T1000 (cell line): Measurements from ENCODE around the gene OR2T11.
"Not testable (repeated sequence)": the region's sequence is repeated elsewhere in the genome, so short reads cannot be mapped to it uniquely, and the experiment has no call there.

Source experiments
- DNase-seq: peaks from one replicate; lab custom pipeline; 2025; ENCODE audit warnings: mixed read lengths; lab: John Stamatoyannopoulos, UW

The OR2T11 gene, protein sequence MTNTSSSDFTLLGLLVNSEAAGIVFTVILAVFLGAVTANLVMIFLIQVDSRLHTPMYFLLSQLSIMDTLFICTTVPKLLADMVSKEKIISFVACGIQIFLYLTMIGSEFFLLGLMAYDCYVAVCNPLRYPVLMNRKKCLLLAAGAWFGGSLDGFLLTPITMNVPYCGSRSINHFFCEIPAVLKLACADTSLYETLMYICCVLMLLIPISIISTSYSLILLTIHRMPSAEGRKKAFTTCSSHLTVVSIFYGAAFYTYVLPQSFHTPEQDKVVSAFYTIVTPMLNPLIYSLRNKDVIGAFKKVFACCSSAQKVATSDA

DNA sequence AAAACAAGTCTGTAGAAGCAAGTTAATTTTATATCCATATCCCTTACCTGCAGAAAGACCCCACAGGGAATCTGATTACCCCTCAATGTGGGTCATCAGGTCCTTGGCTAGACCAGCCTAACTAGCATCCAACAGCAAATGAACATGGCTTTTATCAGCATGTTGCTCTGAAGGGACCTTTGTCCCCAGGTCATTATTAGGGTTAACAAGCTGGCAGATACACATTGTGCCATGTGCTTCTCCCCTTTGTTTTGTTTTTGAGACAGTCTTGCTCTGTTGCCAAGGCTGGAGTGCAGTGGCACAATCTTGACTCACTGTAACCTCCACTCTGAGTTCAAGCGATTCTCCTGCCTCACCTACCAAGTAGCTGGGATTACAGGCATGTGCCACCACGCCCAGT, at the start of gene OR2T11:
OR2T11 (minus strand) TSS at position 101 of the 400 bp plus-strand sequence. CDS start 7,963 bp downstream, outside the sequence.
- not testable (repeated sequence) for DNase-seq

DNA sequence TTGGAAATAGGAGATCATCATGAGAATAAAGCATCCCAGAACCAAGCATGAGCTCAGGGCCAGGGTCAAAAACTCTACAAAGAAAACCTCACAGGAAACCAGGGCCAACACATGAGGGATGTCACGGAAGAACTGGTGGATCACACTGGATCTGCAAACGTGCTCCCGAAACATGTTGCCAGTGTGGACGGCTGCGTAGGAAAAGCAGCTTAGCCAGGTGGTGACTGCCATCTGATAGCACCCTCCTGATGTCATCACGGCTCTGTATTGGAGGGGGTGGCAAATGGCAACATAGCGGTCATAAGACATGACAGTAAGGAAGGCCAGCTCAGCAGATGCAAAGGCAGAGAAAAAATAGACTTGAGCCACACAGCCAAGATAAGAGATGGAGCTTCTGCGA, 46.8 kb upstream of the OR2T11 start:
- no peak for DNase-seq

DNA sequence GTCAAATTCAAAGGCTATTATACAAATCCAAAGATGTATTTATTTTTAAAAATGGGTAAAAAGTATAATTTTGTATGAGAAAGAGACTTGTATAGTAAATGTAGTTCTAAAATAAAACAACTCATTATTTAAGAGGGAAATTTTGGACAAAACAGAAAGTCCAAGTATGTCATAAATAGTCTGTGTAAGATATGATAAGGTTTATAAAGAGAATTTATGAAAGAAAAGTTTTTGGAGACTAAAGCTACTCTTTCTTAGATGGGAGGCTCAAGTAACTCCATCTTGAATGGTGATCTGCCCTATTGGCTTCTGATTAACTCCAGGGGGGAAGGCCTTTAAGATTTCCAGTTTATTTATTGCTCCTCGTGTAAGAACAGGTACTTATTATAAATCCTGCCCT, 35.1 kb upstream of the OR2T11 start:
- no peak for DNase-seq

DNA sequence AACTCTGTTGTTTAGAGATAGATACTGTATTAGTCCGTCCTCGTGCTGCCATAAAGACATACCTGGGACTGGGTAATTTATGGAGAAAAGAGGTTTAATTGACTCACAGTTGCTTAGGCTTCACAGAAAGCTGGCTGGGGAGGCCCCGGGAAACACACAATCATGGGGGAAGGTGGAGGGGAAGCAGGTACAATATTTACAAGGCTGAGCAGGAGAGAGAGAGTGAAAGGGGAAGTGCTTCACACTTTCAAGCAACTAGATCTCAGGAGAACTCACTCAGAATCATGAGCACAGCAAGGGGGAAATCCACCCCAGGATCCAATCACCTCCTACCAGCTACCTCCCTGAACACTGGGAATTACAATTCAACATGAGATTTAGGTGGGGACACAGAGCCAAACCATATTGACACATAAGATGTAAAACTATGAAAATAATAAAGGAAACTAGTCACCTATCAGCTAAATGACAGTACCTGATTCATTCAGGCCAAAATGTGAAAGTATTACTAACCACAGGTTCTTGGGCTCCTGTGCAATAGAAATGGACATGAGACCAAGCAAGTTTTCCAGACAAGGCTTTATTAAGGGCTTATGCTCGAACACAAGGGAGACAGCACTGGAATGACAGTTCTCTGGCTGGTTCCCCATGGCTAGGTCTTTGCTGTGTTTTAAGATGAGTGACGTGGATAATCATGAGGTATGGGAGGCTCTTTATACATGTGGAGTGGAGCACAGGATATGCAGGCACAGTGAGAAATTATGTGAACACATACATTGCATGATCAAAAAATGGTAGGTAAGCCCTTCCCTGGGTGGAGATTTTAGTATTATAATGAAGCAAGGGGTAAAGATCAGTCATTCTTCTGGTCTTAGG, 28.8 kb upstream of the OR2T11 start:
- not testable (repeated sequence) for DNase-seq

DNA sequence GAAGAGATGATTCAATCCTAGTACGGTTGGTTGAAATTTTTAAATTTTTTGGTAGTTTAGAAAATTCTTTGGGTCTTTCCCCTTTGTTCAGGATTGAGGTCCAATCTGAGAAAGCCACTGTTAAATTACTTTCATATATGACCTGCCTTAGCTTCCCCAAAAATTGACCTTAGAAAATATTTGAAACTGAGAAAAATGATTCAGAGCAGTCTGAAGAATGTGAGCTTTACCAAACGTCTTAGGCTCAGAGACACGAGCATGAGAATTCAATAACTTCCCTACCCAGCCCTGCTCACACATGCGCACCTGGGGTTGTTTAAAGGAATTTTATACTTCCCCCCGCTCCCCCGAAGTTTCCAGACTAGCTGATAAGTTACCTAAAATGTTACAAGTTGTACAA, 21.9 kb upstream of the OR2T11 start:
- not testable (repeated sequence) for DNase-seq

DNA sequence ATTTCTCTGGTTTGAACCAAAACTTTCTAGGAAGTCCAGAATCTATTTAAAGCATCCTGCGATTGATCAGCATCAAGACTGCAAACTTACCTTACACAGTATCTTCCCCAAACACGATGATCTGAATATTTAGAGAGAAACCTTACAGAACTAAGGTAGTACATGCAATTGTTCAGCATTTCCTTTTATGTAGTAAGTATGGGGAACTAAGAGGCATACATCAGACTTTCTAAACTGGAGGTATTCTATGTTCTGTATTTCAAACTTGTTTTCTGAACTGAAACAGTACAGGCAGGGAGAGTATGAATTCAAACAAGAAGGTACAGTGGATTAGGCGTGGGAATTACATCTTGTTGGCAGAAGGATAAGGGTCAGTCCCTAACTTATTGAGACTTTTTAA, 20.5 kb upstream of the OR2T11 start, which contains the start of gene OR2T27:
OR2T27 (minus strand) TSS at position 175 of the 400 bp plus-strand sequence. CDS start 4,644 bp downstream, outside the sequence.
- DNase-seq: not testable (repeated sequence)

DNA sequence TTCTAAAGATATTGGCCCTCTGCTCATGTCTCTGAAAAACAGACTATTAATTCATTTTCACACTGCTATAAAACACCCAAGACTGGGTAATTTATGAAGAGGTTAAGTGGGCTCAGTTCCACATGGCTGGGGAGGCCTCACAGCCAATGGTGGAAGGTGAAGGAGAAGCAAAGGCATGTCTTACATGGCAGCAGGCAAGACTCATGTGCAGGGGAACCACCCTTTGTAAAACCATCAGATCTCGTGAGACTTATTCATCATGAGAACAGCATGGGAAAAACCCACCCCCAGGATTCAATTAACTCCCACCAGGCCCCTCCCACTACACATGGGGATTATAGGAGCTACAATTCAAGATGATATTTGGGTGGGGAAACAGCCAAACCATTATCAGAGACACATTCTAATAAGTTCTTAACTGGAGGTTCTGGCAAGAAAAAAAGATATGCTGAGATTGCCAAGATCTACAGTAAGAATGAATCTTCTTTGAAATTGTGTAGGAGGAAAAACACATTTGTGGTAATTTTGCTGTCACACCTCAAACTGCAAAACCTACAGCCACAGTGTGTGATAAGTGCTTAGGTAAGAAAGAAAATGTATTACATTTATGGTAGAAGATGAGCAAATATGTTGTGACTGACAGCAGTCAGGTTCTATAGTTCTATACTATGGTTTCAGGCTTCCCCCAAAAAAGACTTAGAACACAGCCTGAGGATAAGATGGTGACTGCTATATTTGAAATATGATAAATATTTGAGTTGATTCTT, 14.1 kb upstream of the OR2T11 start:
- not testable (repeated sequence) for DNase-seq

DNA sequence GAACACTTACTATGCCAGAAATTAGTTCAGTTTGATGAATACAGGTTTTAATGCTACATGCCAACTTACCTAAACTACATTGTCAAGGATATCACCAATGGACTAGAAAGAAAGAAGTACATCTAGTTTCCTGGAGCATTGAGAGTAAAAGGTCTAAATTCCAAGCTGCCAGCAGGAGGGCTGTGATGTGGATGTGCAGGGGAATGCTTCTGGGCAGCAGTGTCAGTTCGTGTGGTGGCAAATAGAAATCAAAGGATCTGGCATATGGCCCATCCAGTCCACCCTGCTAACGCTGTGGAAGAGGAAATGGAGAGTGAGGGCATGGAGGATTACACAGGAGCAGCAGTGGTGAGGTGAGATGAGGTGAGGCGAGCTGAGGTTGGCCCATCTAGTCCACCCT, 10.3 kb upstream of the OR2T11 start, which contains the start of gene OR2T35:
OR2T35 (minus strand) TSS at position 101 of the 400 bp plus-strand sequence. CDS start 6,020 bp downstream, outside the sequence.
- DNase-seq: not testable (repeated sequence)

DNA sequence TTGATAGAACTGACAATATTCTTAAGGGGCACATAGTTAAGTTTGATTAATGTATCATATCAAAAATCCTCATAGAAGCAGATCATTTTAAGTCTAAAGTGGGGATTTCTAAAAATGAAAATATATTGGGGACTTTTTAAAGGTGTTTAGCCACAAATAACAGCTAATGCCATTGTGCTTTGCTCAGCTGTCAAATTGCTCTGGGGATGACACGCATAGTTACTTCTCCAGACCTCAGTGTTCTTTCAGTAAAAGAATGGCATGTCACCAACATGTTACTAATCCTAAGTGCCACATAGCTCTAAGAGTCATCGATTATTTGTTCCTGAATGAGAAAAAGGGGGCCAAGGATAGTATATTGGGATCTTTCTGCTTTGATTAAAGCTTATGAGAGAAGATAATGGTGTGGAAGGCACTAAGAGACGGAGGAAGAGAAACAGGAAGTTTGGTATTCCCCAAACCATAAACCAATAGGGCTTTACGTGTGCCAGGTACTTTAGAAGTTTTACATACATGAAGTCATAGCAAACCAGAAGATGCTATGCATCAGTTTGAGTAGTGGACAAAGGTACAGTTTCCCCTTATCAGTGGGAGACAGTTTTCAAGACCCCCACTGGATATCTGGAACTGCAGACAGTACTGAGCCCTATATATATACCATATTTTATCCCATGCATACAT, 8.2 kb upstream of the OR2T11 start:
- not testable (repeated sequence) for DNase-seq

DNA sequence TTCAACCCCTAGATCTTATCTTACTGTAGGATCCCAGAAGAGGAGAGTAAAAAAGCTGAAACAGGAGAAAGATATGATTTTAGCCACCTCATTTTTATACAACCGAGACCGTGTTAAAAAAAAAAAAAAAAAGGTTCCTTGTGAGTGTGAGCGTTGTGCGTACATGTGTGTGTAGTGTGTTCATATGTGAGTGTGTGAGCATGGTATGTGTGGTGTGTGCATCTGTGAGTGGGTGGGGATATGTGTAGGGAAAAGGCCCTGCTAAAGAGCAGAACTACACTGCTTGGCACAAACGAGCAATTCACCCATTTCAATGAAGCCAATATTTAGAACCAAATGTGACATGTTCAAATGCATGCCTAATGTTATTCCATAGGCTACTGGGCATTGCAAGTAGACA, 6.7 kb upstream of the OR2T11 start:
- not testable (repeated sequence) for DNase-seq

DNA sequence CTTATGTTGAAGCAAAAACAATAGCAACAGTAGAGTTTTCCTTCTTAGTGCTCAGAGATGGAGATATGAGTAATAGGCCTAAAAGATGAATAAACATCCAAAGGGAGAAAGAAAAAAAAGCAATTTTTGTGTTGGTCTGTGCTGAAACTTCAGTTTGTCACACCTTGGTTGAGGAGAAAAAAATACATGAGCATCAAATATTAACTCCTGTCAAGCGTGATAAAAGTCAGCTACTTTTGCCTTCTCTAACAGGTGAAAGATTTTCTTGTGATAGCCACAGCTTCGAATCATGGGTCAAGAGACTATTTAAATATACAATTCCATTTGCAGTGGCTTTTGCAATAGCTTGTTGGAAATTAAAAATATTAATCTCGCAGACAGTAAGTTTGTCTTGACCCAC, 6.0 kb upstream of the OR2T11 start:
- not testable (repeated sequence) for DNase-seq

DNA sequence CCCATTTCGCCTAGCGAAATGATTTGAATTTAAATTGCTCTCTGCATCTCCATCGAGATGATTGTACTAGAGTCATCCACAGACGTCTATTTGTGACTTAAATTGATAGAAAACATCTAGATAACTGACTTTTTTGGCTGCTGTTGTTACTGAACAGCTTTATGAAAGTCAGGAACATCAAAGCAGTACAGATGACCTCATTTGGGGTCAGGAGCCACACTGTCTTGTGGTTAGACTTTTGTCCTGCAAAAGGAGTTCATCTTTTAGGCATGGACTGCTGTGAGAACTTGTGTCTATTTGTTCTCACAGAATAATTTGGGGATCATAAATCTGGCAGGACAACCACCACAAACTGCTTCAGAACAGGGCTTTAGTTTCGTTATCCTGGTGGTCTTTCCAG, 4.8 kb upstream of the OR2T11 start:
- not testable (repeated sequence) for DNase-seq

DNA sequence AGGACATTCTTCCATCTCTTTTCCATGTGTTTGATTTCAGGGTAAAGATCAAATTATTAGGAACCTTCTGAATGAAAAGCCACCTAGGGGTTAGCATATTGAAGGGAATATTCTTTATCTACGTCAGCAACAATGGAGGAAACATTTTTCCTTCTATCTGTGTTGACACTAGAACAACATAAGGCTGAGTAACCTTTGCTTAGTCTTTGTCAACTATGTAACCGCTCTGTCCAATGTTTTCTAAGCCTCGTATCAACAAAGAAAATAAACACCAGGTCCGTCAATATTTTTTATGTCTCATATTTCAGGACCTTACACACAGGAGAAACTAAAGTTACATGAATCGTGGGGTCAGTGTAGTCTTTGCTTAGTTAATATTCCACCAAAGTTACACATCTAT, 1.7 kb upstream of the OR2T11 start:
- not testable (repeated sequence) for DNase-seq

DNA sequence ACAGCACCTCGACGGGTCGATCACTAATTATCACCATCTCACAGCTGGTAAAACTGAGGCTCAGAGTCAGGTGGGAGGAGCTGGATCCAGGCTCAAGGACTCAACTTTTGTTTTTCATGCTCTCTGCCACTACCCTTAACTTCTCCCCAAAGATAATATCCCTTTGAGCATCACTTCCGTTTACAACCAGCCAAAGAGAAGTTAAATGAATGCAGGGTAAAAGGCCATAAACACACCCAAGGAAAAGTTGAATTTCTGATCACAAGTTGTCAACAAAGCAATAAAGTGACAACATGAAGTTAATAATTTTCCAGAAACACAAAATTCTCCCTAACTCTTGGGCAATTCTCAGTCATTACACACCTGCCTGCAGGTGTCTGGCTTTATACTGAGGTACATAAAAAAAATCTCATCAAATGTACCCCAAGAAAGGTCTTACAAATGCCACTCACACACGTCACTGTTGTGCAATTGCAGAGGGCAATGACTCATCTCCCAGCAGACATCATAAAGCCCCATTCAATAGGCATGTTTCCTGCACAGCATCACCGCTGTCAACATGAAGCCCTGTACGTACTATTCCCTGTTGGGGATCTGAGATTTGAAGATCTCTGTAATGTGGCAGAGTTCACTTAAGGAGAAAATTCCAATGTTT, 3.4 kb downstream of the OR2T11 start:
- DNase-seq: no peak

DNA sequence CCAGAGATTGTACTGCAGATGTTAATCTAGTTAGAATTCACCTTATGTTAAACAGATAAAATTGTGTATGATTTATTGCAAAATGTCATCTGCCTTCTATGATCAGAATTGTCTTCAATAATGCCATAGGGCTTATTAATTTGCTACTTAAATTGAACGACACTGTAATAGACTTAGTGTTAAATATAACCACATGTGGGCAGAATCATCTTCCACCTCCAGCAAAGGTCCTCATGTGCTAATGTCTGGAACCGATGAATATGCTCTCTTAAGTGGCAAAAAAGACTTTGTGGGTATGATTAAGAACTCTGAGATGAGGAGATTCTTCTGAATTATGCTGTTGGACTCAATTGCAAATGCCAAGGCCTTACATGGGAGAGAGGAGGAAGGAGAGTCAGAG, 4.3 kb downstream of the OR2T11 start:
- no peak for DNase-seq

DNA sequence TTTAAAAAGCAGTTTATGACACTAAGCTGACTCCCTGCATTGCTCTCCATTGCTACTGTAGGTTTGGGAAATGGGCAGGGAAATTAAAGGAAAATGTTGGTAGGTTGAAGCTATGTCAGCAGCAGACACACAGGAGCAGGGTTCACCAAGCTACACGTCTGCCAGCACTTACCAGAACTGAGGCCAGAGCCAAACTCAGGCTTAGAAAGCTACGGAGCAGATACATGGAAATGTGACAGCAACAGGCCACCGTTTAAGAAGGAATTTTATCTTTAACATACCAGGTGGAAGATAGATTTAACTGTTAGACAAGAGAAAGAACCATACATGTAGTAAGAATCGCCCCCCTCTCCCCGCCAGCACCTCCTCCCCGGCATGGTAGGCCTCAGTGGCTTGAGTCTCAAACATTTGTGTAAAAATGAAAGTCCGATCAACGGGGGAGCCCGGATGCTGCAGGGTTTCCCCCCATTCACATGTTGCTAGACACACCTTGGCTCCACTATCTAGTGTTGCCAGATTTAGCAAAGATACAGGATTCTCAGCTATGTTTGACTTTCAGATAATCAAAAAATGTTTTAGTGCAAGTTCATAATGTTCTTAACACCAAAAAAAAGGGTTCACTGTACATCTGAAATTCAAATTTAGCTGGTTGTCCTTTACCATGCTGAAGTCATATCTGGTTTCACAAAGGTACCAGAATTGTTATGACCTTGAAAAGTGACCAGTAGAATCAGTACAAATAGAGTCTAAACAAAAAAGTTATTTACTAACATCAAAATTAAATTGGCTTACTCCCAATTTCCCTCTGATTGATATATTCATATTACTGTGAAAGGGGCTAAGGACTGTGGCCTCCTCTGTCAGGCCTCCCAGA, 6.7 kb downstream of the OR2T11 start:
- DNase-seq: no peak

DNA sequence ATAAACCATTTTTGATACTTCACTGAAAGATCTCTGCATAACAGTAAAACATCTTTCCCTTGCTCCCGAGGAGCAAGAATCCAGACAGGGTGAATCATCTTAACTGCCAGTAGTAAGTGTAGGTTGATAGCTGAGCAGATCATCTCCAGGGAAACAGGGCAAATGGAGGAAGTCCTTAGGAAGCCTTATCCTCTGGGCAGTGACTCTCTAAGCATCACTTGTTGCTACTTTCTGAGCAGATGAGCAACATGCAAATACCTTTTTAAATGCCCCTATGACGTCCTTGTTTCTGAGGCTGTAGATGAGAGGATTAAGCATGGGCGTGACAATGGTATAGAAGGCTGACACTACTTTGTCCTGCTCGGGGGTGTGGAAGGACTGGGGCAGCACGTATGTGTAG, 8.9 kb downstream of the OR2T11 start:
- no peak for DNase-seq

DNA sequence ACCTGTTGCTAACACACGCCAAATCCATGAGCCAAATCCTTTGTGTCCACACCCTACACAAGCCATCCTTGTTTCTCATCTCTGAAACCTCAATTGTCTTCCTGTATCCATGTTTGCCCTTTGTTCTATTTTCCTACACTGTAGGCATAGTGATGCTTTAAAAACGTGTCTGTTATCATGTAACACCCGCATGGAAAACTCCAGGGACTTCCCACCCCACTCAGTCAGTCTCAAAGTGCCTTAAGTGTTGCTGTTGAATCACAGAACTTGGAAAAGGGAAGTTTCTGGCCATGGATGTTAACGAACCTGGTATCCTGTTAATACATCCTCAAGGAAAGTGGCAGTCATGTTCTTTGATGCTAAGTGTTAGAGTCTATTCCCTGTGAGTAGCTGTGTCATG, 9.7 kb downstream of the OR2T11 start:
- DNase-seq: no peak

DNA sequence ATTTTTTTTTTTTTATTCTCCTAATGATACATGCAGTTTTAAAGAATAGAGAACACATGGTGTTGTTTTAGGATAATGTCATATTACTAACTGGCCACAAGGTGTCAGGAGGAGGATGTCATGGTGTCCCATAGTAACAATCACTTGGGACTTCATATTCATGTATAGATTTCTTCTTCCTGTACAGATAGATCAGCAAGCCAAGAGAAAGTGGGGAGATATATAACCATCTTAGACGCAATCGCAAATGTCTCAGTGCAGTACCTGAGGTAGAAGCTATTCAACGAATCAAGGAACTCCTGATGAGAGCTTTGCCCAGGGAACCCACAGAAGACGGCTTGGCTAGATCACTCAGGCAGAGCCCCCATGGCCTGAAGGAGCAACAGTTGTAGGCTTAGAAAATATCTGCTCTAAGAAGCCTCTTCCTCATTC, 12.3 kb downstream of the OR2T11 start:
- no peak for DNase-seq

DNA sequence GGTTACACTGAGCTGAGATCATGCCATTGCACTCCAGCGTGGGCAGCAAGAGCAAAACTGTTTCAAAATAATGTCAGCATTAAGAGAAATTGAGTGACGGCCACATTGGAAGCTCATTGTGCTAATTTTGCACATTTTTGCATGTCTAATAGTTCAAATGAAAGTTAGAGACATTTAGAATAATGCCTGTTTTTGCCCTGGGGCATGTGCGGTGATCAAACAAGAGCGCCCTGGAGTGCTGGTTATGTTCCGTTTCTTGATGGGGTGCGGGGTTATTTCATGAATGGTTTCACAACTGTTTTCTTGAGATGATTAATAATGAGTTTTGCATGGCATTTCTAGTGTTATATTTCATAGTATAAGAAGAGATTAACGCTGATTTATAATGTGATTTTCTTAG, 13.1 kb downstream of the OR2T11 start:
- no peak for DNase-seq
